Smooth muscle cell (in vitro differentiated cells): Measurements from ENCODE around the gene SMU1. TPM values are rescaled to one million over a fixed set of nuclear protein-coding genes. Genes with fewer than 3 reads are reported as not detected.
A peak's percentile ranks its signal among the peaks of the same experiment; 100 is the strongest.

Source experiments
- DNase-seq: peaks from one replicate; lab custom pipeline; 2025; ENCODE audit not compliant: unreplicated experiment; lab: John Stamatoyannopoulos, UW
- H2AFZ ChIP-seq: fragments of 200-600 bp; sonication (generic); 2 replicates; pipeline ENCODE4 v1.6.0; 2016; ENCODE audit warnings: antibody characterized with exemption, low read depth, mild to moderate bottlenecking
- H3F3A ChIP-seq: fragments of 200-600 bp; sonication (generic); 2 replicates; pipeline ENCODE4 v1.6.0; 2017; ENCODE audit warnings: antibody characterized with exemption, low read depth
- H3K27ac ChIP-seq: fragments of 200-600 bp; sonication (generic); 2 replicates; pipeline ENCODE4 v1.5.1; 2016; ENCODE audit warnings: low read depth, mild to moderate bottlenecking
- H3K27me3 ChIP-seq: fragments of 200-600 bp; sonication (generic); 2 replicates; pipeline ENCODE4 v1.6.1; 2016; ENCODE audit warnings: low read depth, mild to moderate bottlenecking
- H3K36me3 ChIP-seq: fragments of 200-600 bp; sonication (generic); 2 replicates; pipeline ENCODE4 v1.5.1; 2016; ENCODE audit warnings: low read depth
- H3K4me1 ChIP-seq: fragments of 200-600 bp; sonication (generic); 2 replicates; pipeline ENCODE4 v1.5.1; 2016; ENCODE audit warnings: low read depth
- H3K4me2 ChIP-seq: fragments of 200-600 bp; sonication (generic); 2 replicates; pipeline ENCODE4 v1.6.0; 2016; ENCODE audit warnings: mild to moderate bottlenecking
- H3K4me3 ChIP-seq: fragments of 200-600 bp; sonication (generic); 2 replicates; pipeline ENCODE4 v1.5.1; 2016; ENCODE audit warnings: mild to moderate bottlenecking
- H3K79me2 ChIP-seq: fragments of 200-600 bp; sonication (generic); 2 replicates; pipeline ENCODE4 v1.6.0; 2016; ENCODE audit warnings: low read depth, mild to moderate bottlenecking
- H3K9ac ChIP-seq: fragments of 200-600 bp; sonication (generic); 2 replicates; pipeline ENCODE4 v1.6.0; 2016; ENCODE audit warnings: low read depth
- H3K9me3 ChIP-seq: fragments of 200-600 bp; sonication (generic); replicated peaks from 2 replicates; pipeline ENCODE4 v1.5.1; 2016; ENCODE audit warnings: low read depth
- H4K20me1 ChIP-seq: fragments of 200-600 bp; sonication (generic); 2 replicates; pipeline ENCODE4 v1.6.0; 2016; ENCODE audit warnings: low read depth
- CTCF ChIP-seq: fragments of 200-600 bp; sonication (generic); IDR thresholded peaks from 2 replicates; pipeline ENCODE4 v1.5.1; 2017; ENCODE audit warnings: borderline replicate concordance, mild to moderate bottlenecking, antibody characterized with exemption; ENCODE audit not compliant: insufficient read depth, poor library complexity, severe bottlenecking
- WGBS: methylation state at CpG from one replicate; pipeline ENCODE4 v1.1.7; 2016; ENCODE audit warnings: low lambda C conversion rate; 5-methylcytosine and 5-hydroxymethylcytosine counted together
- polyA plus RNA-seq: library from polyadenylated mRNA; unstranded; fragments of >200 nt; fragmentation: Nextera tagmentation; extraction: Ambion mirVana; gene quantifications from 2 replicates; pipeline ENCODE4 v1.2.1, GENCODE V29; 2016
- total RNA-seq: library from RNA; depleted of rRNA; stranded (reverse); fragments of >200 nt; gene quantifications from 2 replicates; pipeline ENCODE4 v1.2.3, GENCODE V29; 2014

SMU1 gene
- total and polyA plus RNA-seq, 2 experiments from 2014 or later: 15.1 to 17.4 TPM

GRCh38 chr9:33112094-33112493 is 35.6 kb upstream of the SMU1 start:
- Histone ChIP-seq H3K79me2 (peaks cover 6% of the 10 kb centered on the region), H3K27ac (no peak overlapping the region), H4K20me1 (no peaks in the 10 kb centered on the region), H3K4me2 (no peak overlapping the region), H2AFZ (no peak overlapping the region), H3K27me3 (no peaks in the 10 kb centered on the region), H3K4me1 (peaks cover 5% of the 10 kb centered on the region), H3K36me3 (peaks cover 8% of the 10 kb centered on the region), H3K9ac (no peak overlapping the region), H3K4me3 (no peak overlapping the region), H3K9me3 (no peaks in the 10 kb centered on the region), H3F3A (peaks cover 13% of the 10 kb centered on the region)
- no peak for TF ChIP-seq CTCF
- DNase-seq: no peak
- 88% methylated on average over 4 of the region's 4 CpGs for WGBS

- H3F3A ChIP-seq: peaks cover 9% of the 10 kb centered on the region
- no peak overlapping the region for H3K4me2 ChIP-seq
- H3K4me3 ChIP-seq: no peak overlapping the region
- H2AFZ ChIP-seq: no peak overlapping the region
- H3K27ac ChIP-seq: no peak overlapping the region
- H3K79me2 ChIP-seq: peaks cover 6% of the 10 kb centered on the region
- H3K9me3 ChIP-seq: no peaks in the 10 kb centered on the region
- TF ChIP-seq CTCF: no peak
- DNase-seq: no peak
- H3K27me3 ChIP-seq: no peaks in the 10 kb centered on the region
- H3K9ac ChIP-seq: no peak overlapping the region
- peaks cover 5% of the 10 kb centered on the region for H3K4me1 ChIP-seq
- WGBS: 97% methylated on average over 5 of the region's 5 CpGs
- peaks cover 8% of the 10 kb centered on the region for H3K36me3 ChIP-seq
- H4K20me1 ChIP-seq: no peaks in the 10 kb centered on the region
Measured at GRCh38 chr9:33111631-33112030, 35.2 kb upstream of the SMU1 start.

GRCh38 chr9:33110686-33111085 is 34.2 kb upstream of the SMU1 start:
- Histone ChIP-seq H3K4me1 (peaks cover 5% of the 10 kb centered on the region), H3K4me2 (no peak overlapping the region), H3K9me3 (no peaks in the 10 kb centered on the region), H2AFZ (no peak overlapping the region), H3K79me2 (peaks cover 6% of the 10 kb centered on the region), H3K9ac (no peak overlapping the region), H3K27me3 (no peaks in the 10 kb centered on the region), H3K36me3 (peaks cover 8% of the 10 kb centered on the region), H3K4me3 (no peak overlapping the region), H3K27ac (no peak overlapping the region), H4K20me1 (no peaks in the 10 kb centered on the region), H3F3A (peaks cover 8% of the 10 kb centered on the region)
- WGBS: 86% methylated on average over 5 of the region's 5 CpGs
- no peak for TF ChIP-seq CTCF
- DNase-seq: no peak

GRCh38 chr9:33109850-33110595 is 33.5 kb upstream of the SMU1 start:
- no peaks in the 10 kb centered on the region for H4K20me1 ChIP-seq
- TF ChIP-seq CTCF: no peak
- H3F3A ChIP-seq: peaks cover 8% of the 10 kb centered on the region
- no peak overlapping the region for H3K4me3 ChIP-seq
- H3K9me3 ChIP-seq: no peaks in the 10 kb centered on the region
- peaks cover 2% of the 10 kb centered on the region for H3K79me2 ChIP-seq
- H3K27ac ChIP-seq: peak overlapping the region; percentile 26
- DNase-seq: no peak
- peaks cover 8% of the 10 kb centered on the region for H3K36me3 ChIP-seq
- no peak overlapping the region for H3K9ac ChIP-seq
- no peaks in the 10 kb centered on the region for H3K27me3 ChIP-seq
- no peak overlapping the region for H3K4me2 ChIP-seq
- 71% methylated on average over 1 of the region's 1 CpG for WGBS
- H2AFZ ChIP-seq: no peak overlapping the region
- peaks cover 5% of the 10 kb centered on the region for H3K4me1 ChIP-seq
